ENCODE data around the gene PPP1R12B. TPM values are rescaled to one million over a fixed set of nuclear protein-coding genes. Genes with fewer than 3 reads are reported as not detected.
"Not testable (repeated sequence)": the region's sequence is repeated elsewhere in the genome, so short reads cannot be mapped to it uniquely, and the experiment has no call there.

Gene PPP1R12B
- polyA plus RNA-seq, 3 donors from 2014 or later: 3.8 to 8.3 (median 4.3) TPM

DNA sequence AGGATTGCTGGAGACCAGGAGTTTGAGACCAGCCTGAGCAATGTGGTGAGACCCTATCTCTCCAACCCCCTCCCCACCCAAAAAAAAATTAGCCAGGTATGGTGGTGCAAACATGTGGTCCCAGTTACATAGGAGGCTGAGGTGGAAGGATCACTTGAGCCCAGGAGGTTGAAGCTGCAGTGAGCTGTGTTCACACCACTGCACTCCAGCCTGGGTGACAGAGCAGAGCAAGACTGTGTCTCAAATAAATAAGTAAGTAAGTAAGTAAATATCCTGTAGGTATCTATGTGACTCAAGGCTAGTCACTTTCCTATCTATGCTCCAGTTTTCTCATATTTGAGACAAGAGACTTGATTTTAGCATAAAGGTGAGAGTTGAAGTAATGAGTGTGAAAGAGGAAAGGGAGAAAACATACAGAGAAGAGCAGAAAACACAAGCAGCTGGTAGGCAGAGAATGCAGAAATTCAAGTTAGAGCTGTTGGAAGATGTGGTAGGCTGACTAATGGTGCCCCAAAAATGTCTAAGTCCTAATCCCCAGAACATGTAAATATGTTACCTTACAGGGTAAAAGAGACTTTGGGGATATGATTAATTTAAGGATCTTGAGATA lies 7.5 kb downstream of the PPP1R12B start:
- Mint-ChIP-seq H3K27ac (no peak overlapping the region), H3K4me3 (no peak overlapping the region), H3K27me3 (ENCODE audit: low read depth in 3 of 3) (peaks cover 0 to 1% (median 0%) of the 10 kb centered on the region in 3 donors), H3K4me1 (peaks cover 0 to 4% of the 10 kb centered on the region in 2 donors), H3K9me3 (no peaks in the 10 kb centered on the region), H3K36me3 (no peaks in the 10 kb centered on the region)
- no peak for DNase-seq

DNA sequence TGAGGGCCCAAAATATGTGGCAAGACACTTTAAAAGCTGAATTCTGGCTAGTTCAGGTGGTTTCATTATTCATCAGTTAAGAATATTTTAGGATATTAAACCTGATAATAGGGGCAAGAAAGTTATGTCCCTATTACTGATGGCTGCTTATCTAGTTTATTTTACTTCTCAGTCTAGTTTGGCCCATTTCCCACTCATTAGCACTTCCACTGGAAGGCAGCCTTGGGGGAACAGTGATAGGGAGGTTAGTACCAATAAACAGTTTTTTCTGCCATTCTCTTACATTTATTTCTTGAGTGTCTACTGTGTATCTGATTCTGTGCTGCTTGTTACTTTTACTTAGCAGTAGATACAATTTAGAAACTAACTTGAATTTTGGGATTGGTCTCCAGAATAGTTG lies 9.0 kb downstream of the PPP1R12B start:
- Mint-ChIP-seq H3K27ac (no peak overlapping the region), H3K4me1 (peaks cover 2 to 9% of the 10 kb centered on the region in 2 donors), H3K9me3 (no peaks in the 10 kb centered on the region), H3K27me3 (ENCODE audit: low read depth in 3 of 3) (peaks cover 0 to 1% (median 0%) of the 10 kb centered on the region in 3 donors), H3K4me3 (no peak overlapping the region), H3K36me3 (no peaks in the 10 kb centered on the region)
- DNase-seq: no peak

DNA sequence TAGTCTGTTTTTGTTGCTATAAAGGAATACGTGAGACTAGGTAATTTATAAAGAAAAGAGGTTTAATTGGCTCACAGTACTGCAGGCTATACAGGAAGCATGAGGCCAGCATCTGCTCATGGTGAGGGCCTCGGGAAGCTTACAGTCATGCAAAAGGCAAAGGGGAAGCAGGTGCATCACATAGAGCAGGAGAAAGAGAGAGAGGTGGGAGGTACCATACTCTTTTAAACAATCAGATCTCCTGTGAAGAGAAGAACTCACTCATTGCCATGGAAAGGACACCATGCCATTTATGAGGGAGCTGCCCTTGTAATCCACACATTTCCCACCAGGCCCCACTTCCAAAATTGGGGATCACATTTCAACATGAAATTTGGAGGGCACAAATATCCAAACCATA lies 12.7 kb downstream of the PPP1R12B start:
- no peak for DNase-seq
- no peaks in the 10 kb centered on the region for H3K9me3 Mint-ChIP-seq
- peaks cover 2 to 9% of the 10 kb centered on the region in 2 donors for H3K4me1 Mint-ChIP-seq
- no peak overlapping the region for H3K27ac Mint-ChIP-seq
- peaks cover 0 to 2% (median 0%) of the 10 kb centered on the region in 3 donors for H3K27me3 Mint-ChIP-seq (ENCODE audit: low read depth in 3 of 3)
- H3K4me3 Mint-ChIP-seq: no peak overlapping the region
- H3K36me3 Mint-ChIP-seq: no peaks in the 10 kb centered on the region

DNA sequence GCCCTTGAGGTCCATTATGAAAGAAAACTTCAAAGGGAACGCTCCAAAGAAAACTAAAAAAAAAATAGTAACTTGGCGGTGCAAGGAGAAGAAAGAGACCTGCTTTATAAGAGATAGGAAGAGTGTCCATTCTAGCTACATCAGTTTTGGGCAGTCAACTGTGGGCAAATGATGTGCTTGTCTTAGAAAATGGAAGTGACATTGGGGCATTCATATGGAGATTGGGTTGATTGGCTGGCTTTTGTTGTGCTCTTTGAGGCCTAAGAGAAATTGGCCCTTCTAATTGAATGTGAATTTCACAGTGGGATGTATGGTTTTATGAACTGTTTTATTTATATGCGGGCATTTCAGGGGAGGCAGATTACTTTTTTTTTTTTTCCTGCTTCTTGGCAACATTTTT lies 13.2 kb downstream of the PPP1R12B start:
- H3K9me3 Mint-ChIP-seq: no peaks in the 10 kb centered on the region
- H3K4me3 Mint-ChIP-seq: no peak overlapping the region
- no peak for DNase-seq
- H3K4me1 Mint-ChIP-seq: peaks cover 2 to 9% of the 10 kb centered on the region in 2 donors
- H3K27ac Mint-ChIP-seq: no peak overlapping the region
- H3K27me3 Mint-ChIP-seq (ENCODE audit: low read depth in 3 of 3): peaks cover 0 to 2% (median 0%) of the 10 kb centered on the region in 3 donors
- H3K36me3 Mint-ChIP-seq: no peaks in the 10 kb centered on the region

DNA sequence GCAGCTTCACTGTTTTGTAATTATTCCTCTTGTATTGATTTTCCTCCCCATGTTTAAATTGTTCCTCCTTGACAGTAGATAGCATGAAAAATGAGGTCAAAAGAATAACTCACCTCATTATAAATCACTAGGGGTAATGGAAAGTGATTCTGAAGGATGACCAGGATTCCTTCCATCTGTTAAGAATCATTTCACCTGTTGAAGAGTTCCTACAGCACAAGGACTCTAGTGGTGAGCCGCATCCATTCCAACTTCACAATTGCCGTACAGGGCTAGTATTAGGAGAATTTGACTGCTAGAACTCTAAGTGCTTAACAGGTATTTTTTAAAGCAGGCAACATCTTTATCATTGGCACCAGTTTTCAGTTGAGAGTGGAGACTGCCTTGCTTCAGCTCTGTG lies 13.7 kb downstream of the PPP1R12B start:
- no peak overlapping the region for H3K4me3 Mint-ChIP-seq
- H3K9me3 Mint-ChIP-seq: no peaks in the 10 kb centered on the region
- DNase-seq: no peak
- H3K27ac Mint-ChIP-seq: no peak overlapping the region
- H3K4me1 Mint-ChIP-seq: peaks cover 2 to 9% of the 10 kb centered on the region in 2 donors
- H3K36me3 Mint-ChIP-seq: no peaks in the 10 kb centered on the region
- H3K27me3 Mint-ChIP-seq (ENCODE audit: low read depth in 3 of 3): peaks cover 0 to 2% (median 0%) of the 10 kb centered on the region in 3 donors

DNA sequence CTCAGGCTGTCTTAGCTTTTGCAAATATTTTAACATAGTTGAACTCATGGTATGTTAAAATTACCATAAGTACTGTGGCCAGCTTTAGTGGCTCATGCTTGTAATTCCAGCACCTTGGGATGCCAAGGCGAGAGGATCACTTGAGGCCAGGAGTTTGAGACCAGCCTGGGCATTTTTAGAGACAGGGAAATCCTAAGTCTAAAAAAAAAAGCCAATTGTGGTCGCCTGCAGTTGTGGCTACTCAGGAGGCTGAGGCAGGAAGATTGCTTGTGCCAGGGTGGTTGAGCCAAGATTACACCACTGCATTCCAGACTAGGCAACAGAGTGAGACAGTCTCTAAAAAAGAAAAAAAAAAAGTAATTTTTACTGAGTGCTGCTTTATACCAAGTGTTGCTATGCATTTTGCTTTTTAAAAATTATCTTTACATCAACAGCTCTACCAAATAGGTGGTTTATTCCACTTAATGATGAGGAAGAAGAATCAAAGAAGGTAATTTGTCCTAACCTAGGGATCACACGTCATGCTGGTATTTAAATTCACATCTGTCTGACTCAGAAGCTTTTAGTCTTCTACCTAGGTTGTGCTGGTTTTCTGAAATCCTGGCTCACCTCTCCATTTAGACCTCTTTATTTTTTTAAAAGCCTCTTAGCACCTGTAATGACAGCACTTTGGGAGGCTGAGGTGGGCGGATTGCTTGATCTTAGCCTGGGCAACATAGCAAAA lies 16.8 kb downstream of the PPP1R12B start:
- Mint-ChIP-seq H3K4me3 (no peak overlapping the region), H3K27me3 (ENCODE audit: low read depth in 3 of 3) (peaks cover 0 to 2% (median 0%) of the 10 kb centered on the region in 3 donors), H3K9me3 (no peaks in the 10 kb centered on the region), H3K4me1 (peaks cover 4 to 9% of the 10 kb centered on the region in 2 donors), H3K36me3 (no peaks in the 10 kb centered on the region), H3K27ac (no peak overlapping the region)
- DNase-seq: no peak

DNA sequence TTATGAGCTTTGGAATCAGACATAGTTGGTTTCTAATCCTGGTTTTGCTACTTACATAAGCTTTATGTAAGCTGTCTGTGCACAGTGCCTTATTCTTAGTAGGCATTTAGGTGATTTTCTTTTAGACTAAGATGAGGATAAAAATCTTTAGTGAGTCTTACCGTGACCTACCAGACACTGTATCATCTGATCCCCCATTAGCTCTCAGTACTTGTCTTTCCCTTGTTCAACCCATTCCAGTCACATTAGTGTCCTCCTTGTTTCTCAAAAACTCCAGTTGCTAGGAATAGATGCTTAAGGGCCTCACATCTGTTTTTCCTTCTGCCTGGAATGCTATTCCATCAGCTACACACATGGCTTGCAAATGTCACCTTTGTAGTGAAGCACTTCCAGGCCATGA lies 18.8 kb downstream of the PPP1R12B start:
- Mint-ChIP-seq H3K36me3 (no peaks in the 10 kb centered on the region), H3K4me1 (peaks cover under 1 to 2% of the 10 kb centered on the region in 2 donors), H3K27ac (no peak overlapping the region), H3K27me3 (ENCODE audit: low read depth in 3 of 3) (peaks cover 0 to 2% (median 2%) of the 10 kb centered on the region in 3 donors), H3K4me3 (no peak overlapping the region), H3K9me3 (no peaks in the 10 kb centered on the region)
- no peak for DNase-seq

DNA sequence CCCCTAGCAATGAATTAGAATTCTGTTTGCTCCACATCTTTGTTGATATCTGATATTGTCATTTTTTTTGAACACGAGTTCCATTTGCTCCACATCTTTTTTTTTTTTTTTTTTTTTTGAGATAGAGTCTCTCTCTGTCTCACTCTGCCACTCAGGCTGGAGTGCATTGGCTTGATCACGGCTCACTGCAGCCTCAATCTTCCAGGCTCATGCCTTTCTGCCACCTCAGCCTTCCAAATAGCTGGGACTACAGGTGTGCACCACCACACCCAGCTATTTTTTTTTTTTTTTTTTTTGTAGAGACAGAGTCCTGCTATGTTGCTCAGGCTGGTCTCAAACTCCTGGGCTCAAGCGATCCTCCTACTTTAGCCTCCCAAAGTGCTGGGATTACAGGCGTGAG lies 22.4 kb downstream of the PPP1R12B start:
- not testable (repeated sequence) for H3K9me3 Mint-ChIP-seq; H3K27ac Mint-ChIP-seq; H3K27me3 Mint-ChIP-seq (ENCODE audit: low read depth in 3 of 3); DNase-seq; H3K4me1 Mint-ChIP-seq; H3K4me3 Mint-ChIP-seq; H3K36me3 Mint-ChIP-seq

DNA sequence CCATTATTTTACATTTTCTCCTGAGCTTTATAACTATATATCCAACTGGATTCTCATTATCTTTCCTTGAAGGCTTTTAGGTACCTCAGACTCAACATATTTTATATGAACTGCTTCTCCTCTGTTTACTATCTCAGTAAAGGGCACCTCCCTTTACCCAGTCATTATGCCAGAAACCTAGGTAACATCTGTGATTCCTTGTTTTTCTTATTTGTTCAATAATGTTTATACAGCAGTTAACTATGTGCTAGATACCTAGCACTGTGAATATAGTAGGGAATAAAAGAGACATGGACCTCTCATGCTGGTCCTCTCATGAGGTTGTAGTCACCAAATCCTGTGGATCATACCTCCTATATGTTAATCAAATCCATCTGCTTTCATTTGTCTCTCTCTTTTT lies 25.6 kb downstream of the PPP1R12B start:
- peaks cover 6 to 12% of the 10 kb centered on the region in 2 donors for H3K4me1 Mint-ChIP-seq
- DNase-seq: no peak
- peaks cover 0 to 9% (median 0%) of the 10 kb centered on the region in 3 donors for H3K36me3 Mint-ChIP-seq
- no peak overlapping the region for H3K27ac Mint-ChIP-seq
- no peaks in the 10 kb centered on the region for H3K9me3 Mint-ChIP-seq
- peaks cover 0 to 2% (median 0%) of the 10 kb centered on the region in 3 donors for H3K27me3 Mint-ChIP-seq (ENCODE audit: low read depth in 3 of 3)
- H3K4me3 Mint-ChIP-seq: no peak overlapping the region

DNA sequence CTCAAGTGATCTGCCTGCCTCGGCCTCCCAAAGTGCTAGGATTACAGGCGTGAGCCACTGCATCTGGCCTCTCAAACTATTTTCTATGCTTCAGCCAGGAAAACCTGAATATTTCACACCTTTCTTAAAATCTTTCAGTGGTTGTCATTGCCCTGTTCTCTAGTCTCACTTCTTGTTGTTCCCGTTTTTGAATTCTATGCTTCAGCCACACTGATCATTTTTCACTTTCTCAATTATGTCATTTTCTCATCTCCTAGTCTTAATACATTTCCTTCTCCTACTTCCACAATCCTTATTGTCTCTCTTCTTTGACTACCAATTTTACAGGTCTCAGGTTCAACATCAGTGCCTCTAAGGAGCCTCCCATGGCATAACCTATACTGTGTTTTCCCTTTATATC lies 26.7 kb downstream of the PPP1R12B start:
- H3K27me3 Mint-ChIP-seq (ENCODE audit: low read depth in 3 of 3); H3K9me3 Mint-ChIP-seq; H3K4me3 Mint-ChIP-seq; H3K27ac Mint-ChIP-seq; DNase-seq: not testable (repeated sequence)
- H3K36me3 Mint-ChIP-seq: peaks cover 0 to 12% (median 0%) of the 10 kb centered on the region in 3 donors
- peaks cover 10 to 21% of the 10 kb centered on the region in 2 donors for H3K4me1 Mint-ChIP-seq

DNA sequence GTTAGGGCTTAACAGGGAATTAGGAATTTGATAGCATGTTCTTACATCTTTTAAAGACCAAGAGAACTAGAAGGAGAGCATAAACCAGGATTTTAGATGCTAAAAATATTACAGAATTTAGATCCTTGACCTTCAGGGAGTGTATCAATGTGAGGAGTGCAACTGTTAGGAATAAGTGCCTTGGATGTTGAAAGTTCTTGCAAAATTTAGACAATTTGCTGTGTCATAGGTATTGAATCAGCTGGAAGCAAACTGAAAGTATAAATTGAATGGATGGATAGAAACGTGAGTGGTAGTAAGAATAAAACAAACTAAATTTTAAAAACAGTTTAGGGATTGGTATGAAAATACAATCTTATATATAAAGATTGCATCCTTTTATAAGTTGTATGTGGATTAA lies 27.7 kb downstream of the PPP1R12B start:
- peaks cover 0 to 1% (median 0%) of the 10 kb centered on the region in 6 donors for H3K9me3 Mint-ChIP-seq
- no peak overlapping the region for H3K27ac Mint-ChIP-seq
- no peak overlapping the region for H3K4me3 Mint-ChIP-seq
- H3K36me3 Mint-ChIP-seq: peaks cover 0 to 12% (median 0%) of the 10 kb centered on the region in 3 donors
- peaks cover 18 to 29% of the 10 kb centered on the region in 2 donors for H3K4me1 Mint-ChIP-seq
- DNase-seq: no peak
- H3K27me3 Mint-ChIP-seq (ENCODE audit: low read depth in 3 of 3): peaks cover 0 to 2% (median 0%) of the 10 kb centered on the region in 3 donors

DNA sequence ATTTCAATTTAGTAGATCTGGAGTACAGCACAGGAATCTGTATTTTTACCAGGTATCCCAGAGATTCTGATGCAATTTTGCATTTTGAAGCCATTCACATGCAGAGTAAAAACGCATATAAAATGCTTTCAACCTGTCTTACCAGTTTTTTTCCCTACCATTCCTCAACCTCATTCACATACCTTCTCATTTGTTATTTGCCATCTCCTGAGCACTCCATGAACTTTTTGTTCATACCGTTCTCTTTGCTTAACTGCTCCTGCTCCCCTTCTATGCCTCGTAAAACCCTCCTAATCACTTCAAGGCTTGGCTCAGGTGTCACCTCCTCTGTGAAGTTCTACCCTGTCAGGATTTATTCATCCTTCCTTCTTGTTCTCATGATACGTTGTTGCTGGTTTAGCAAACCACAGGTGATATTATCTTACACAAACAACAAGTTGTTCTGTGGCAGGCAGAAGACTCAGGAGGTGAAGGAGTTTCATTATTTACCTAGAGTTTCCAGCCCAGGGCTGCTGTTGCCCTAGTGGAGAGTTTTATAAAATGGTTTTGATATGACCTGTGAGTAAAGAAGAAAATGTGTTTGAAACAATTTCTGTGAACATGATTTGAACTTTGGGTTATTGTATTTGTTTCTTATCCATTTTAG lies 31.5 kb downstream of the PPP1R12B start:
- peak in 1 of 3 donors; percentile 3 for DNase-seq
- H3K27ac Mint-ChIP-seq: peak overlapping the region in 2 of 6 donors; percentile 1 to 31
- peaks cover 0 to 12% (median 0%) of the 10 kb centered on the region in 3 donors for H3K36me3 Mint-ChIP-seq
- H3K9me3 Mint-ChIP-seq; H3K4me3 Mint-ChIP-seq; H3K27me3 Mint-ChIP-seq (ENCODE audit: low read depth in 3 of 3): not testable (repeated sequence)
- peaks cover 19 to 28% of the 10 kb centered on the region in 2 donors for H3K4me1 Mint-ChIP-seq

DNA sequence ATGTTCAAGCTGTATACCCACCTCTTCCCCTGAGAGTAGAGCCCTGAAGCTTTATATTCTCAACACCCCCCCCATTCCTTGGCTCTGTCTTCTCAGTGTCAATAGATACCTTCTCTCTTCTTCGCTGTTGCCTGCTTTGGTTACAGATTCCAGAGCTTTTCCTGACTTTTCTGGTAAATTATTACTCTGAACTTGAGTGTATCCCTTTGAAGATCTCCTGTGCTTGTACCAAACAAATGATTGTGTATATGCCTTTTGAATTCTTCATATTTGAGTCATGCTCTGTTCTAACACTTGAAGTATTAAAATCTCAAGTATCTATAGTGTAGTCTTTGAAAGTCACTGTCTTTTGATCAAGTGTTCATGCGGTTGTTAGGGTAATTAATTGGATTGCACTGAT lies 32.0 kb downstream of the PPP1R12B start:
- H3K9me3 Mint-ChIP-seq; H3K4me3 Mint-ChIP-seq; DNase-seq; H3K27me3 Mint-ChIP-seq (ENCODE audit: low read depth in 3 of 3); H3K27ac Mint-ChIP-seq; H3K36me3 Mint-ChIP-seq: not testable (repeated sequence)
- H3K4me1 Mint-ChIP-seq: peaks cover 16 to 23% of the 10 kb centered on the region in 2 donors

DNA sequence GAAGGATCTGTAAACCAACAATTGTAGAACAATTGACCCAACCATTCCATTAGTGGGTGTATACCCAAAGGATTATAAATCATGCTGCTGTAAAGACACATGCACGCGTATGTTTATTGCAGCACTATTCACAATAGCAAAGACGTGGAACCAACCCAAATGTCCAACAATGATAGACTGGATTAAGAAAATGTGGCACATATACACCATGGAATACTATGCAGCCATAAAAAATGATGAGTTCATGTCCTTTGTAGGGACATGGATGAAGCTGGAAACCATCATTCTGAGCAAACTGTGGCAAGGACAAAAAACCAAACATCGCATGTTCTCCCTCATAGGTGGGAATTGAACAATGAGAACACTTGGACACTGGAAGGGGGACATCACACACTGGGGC lies 33.4 kb downstream of the PPP1R12B start:
- H3K4me3 Mint-ChIP-seq; H3K27ac Mint-ChIP-seq; H3K27me3 Mint-ChIP-seq (ENCODE audit: low read depth in 3 of 3); H3K9me3 Mint-ChIP-seq; DNase-seq; H3K36me3 Mint-ChIP-seq: not testable (repeated sequence)
- H3K4me1 Mint-ChIP-seq: peaks cover 15 to 19% of the 10 kb centered on the region in 2 donors

All from immature natural killer cell (primary cell).